Left ventricle myocardium inferior (tissue), 1 donor: Measurements from ENCODE around the gene BRD3. TPM values are rescaled to one million over a fixed set of nuclear protein-coding genes. Genes with fewer than 3 reads are reported as not detected.

Experiments used
- DNase-seq: peaks from one replicate; pipeline ENCODE4 v3.0.0-alpha.2; 2020
- H3K27ac ChIP-seq: fragments of 200-600 bp; replicated peaks from 2 replicates; pipeline ENCODE4 v1.8.0; 2021
- H3K27me3 ChIP-seq: fragments of 200-600 bp; 2 replicates; pipeline ENCODE4 v1.8.0; 2021; ENCODE audit warnings: low read depth
- H3K36me3 ChIP-seq: fragments of 200-600 bp; 2 replicates; pipeline ENCODE4 v1.8.0; 2021
- H3K4me1 ChIP-seq: fragments of 200-600 bp; 2 replicates; pipeline ENCODE4 v1.8.0; 2021
- H3K4me3 ChIP-seq: fragments of 200-600 bp; 2 replicates; pipeline ENCODE4 v1.8.0; 2021; ENCODE audit warnings: mild to moderate bottlenecking, moderate library complexity
- H3K9me3 ChIP-seq: fragments of 200-600 bp; replicated peaks from 2 replicates; pipeline ENCODE4 v1.8.0; 2021
- CTCF ChIP-seq: fragments of 200-600 bp; IDR thresholded peaks from 2 replicates; pipeline ENCODE4 v1.8.0; 2021; ENCODE audit warnings: antibody characterized with exemption, mild to moderate bottlenecking, borderline replicate concordance
- intact Hi-C: fragments of 100-400 bp; cut with micrococcal nuclease; formaldehyde crosslinking; loops from one replicate; pipeline ENCODE4 v1.11.0; 2022
- total RNA-seq: library from RNA; stranded (reverse); fragmentation: NEBNext Ultra II Directional; extraction: Animal tissue kit (Norgen Biotek cat#: 25700); gene quantifications from one replicate; pipeline ENCODE4 v1.2.1, GENCODE V29; 2021
- donor health status: DM: no; HTN: yes; CAD: no; lungs with severe emphysema.

BRD3 gene
- total RNA-seq, 1 donor from 2014 or later, result 24.7 TPM

- H3K4me3 ChIP-seq, result no peak overlapping the region
- no peak overlapping the region for H3K27ac ChIP-seq
- TF ChIP-seq CTCF, result no peak
- DNase-seq, result no peak
- no peaks in the 10 kb centered on the region for H3K27me3 ChIP-seq
- peaks cover 3% of the 10 kb centered on the region for H3K9me3 ChIP-seq
- H3K36me3 ChIP-seq, result peaks cover 86% of the 10 kb centered on the region
- intact Hi-C loops, result no loop called here
- peaks cover 30% of the 10 kb centered on the region for H3K4me1 ChIP-seq
Observed at GRCh38 chr9:134043531-134043988, 24.3 kb downstream of the BRD3 start.

GRCh38 chr9:134041649-134041962, 26.2 kb downstream of the BRD3 start:
- Histone ChIP-seq H3K4me1 (peaks cover 14% of the 10 kb centered on the region), H3K9me3 (peaks cover 20% of the 10 kb centered on the region), H3K4me3 (no peak overlapping the region), H3K27ac (no peak overlapping the region), H3K27me3 (no peaks in the 10 kb centered on the region), H3K36me3 (peaks cover 86% of the 10 kb centered on the region)
- TF ChIP-seq CTCF, result no peak
- intact Hi-C loops, result no loop called here
- no peak for DNase-seq

DNA sequence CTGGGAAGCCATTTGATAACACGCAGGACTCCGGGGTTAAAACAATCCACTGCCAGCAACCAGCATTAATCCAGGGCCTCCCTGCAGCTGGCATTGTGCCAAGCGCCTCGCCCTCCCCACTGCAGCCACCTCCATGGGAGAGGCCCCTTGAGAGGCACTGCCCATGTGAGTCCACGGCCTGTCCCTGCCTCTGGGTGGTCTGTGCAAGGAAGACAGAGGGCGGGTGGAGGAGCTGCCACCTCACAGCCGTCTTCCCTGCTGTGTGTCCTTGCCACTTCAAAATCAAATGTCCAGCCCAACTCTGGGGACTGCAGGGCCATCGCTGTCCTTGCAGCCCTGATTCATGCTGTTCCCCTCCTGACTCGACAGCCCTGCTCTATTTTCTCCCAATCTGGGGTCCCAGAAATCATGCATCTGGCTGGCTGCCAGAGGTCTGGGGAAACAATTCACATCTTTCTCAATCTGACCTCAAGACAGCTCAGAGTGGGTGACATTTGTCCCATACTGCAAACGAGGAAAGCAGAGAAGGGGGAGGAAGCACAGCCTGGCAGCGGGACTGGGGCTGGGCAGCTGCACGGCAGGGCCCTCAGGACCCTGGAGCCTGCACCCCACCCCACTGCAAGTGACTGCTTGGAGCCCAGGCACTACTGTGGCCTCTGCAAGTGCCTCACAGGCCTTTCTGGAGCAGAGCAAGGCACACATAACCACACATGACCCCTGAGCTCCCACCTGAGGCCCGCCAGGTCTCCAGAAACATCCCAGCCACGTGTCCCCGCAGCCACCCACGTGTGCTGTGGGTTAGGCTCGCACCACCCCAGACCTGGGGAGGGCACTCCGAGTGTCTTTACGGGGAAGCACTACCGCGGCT, 26.8 kb downstream of the BRD3 start:
- Histone ChIP-seq H3K4me1 (peaks cover 12% of the 10 kb centered on the region), H3K27me3 (no peaks in the 10 kb centered on the region), H3K36me3 (peaks cover 86% of the 10 kb centered on the region), H3K27ac (no peak overlapping the region), H3K4me3 (no peak overlapping the region), H3K9me3 (peaks cover 20% of the 10 kb centered on the region)
- intact Hi-C loops, result no loop called here
- no peak for DNase-seq
- TF ChIP-seq CTCF, result no peak

GRCh38 chr9:134040176-134040565, 27.7 kb downstream of the BRD3 start:
- Histone ChIP-seq H3K36me3 (peaks cover 86% of the 10 kb centered on the region), H3K27me3 (no peaks in the 10 kb centered on the region), H3K27ac (no peak overlapping the region), H3K9me3 (peaks cover 20% of the 10 kb centered on the region), H3K4me3 (no peak overlapping the region), H3K4me1 (peaks cover 12% of the 10 kb centered on the region)
- no peak for DNase-seq
- TF ChIP-seq CTCF, result no peak
- intact Hi-C loops, result no loop called here

DNA sequence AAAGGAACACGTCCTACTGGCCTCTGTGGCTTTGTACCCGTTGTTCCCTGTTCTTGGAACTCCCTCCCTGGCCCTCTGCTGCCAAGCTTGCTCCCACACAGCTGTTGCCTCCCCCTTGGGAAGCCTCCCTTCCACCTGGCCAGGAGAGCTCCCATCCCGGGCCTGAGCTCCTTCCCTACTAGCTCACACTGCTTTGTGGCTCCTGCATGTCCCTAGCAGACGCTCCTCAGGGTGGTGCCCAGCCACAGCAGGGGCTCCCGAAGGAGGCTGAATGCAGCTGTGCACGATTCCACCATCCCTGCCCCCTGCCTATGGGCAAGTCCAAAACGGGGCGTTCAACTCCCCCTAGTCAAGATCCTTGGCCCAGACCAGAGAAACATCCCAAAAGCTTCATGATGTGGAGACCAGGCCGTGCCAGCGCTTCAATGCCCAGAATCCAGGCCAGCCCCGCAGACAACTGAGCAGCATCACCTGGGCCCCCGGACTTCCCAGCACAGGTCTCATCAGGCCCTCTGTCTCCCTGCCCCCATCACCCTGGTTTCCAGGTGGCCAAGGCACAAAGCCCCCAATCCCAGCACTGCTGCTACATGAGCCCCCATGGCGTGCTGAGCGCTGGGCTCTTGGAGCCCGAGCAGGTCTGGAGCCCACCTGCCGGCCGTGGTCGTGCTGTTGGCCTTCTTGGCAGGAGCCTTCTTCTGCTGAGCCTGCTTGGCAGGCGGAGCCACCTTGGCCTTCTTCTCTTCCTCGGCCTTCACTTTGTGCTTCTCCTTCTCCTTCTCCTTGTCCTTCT, 28.2 kb downstream of the BRD3 start:
- peaks cover 20% of the 10 kb centered on the region for H3K9me3 ChIP-seq
- H3K27me3 ChIP-seq, result no peaks in the 10 kb centered on the region
- peaks cover 86% of the 10 kb centered on the region for H3K36me3 ChIP-seq
- TF ChIP-seq CTCF, result no peak
- peaks cover 12% of the 10 kb centered on the region for H3K4me1 ChIP-seq
- H3K4me3 ChIP-seq, result no peak overlapping the region
- intact Hi-C loops, result no loop called here
- no peak for DNase-seq
- no peak overlapping the region for H3K27ac ChIP-seq
